ENCODE results near the gene MAEA. TPM values are rescaled to one million over a fixed set of nuclear protein-coding genes. Genes with fewer than 3 reads are reported as not detected.

Gene MAEA
- total RNA-seq, 1 donor from 2014 or later: 72.3 TPM

DNA sequence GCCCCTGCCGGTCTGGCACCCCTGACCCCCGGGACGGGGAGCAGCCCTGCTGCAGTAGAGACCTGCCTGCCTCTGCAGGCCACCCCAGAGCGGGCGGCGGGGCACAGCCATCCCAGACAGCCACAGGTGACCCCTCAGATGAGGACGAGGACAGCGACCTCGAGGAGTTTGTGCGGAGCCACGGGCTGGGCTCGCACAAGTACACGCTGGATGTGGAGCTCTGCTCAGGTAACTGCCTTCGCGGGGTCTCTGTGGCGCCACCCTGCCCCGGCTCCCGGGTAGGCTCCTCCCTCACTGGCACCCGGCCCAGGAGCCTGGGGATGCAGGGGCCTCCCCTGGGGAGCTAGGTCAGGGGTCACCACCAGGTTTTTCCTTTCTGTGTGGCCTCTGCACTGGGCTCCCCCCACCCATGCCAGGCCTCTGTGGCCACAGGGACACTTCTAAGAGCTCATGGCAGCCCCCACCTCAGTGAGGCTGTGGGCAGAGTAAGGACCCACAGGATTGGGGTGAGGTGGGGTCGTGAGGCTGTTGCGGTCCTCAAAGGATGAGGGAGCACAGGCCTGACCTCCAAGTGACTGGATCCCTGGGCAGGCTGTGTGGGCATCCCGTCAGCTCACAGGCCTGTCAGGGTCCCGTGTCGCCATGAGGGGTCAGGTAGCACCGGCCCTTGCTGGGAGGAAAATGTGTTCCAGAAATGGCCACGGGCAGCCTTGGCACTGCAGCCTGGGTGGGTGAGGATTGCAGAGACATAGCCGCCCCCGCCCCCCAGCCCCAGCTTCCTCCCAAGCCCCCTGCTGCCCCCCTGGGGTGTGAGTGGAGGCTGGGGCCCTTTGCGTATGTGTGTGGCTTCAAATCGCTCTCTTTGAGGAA, 63.7 kb downstream of the MAEA start:
- no peak overlapping the region for H3K4me3 ChIP-seq (ENCODE audit: low read depth, low read length)
- no peak for DNase-seq (ENCODE audit: low read depth)
- TF ChIP-seq, protein P1, sequence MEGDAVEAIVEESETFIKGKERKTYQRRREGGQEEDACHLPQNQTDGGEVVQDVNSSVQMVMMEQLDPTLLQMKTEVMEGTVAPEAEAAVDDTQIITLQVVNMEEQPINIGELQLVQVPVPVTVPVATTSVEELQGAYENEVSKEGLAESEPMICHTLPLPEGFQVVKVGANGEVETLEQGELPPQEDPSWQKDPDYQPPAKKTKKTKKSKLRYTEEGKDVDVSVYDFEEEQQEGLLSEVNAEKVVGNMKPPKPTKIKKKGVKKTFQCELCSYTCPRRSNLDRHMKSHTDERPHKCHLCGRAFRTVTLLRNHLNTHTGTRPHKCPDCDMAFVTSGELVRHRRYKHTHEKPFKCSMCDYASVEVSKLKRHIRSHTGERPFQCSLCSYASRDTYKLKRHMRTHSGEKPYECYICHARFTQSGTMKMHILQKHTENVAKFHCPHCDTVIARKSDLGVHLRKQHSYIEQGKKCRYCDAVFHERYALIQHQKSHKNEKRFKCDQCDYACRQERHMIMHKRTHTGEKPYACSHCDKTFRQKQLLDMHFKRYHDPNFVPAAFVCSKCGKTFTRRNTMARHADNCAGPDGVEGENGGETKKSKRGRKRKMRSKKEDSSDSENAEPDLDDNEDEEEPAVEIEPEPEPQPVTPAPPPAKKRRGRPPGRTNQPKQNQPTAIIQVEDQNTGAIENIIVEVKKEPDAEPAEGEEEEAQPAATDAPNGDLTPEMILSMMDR (conservative IDR thresholded peaks at IDR 0.05; ENCODE audit: low read depth, low read length): no peak

DNA sequence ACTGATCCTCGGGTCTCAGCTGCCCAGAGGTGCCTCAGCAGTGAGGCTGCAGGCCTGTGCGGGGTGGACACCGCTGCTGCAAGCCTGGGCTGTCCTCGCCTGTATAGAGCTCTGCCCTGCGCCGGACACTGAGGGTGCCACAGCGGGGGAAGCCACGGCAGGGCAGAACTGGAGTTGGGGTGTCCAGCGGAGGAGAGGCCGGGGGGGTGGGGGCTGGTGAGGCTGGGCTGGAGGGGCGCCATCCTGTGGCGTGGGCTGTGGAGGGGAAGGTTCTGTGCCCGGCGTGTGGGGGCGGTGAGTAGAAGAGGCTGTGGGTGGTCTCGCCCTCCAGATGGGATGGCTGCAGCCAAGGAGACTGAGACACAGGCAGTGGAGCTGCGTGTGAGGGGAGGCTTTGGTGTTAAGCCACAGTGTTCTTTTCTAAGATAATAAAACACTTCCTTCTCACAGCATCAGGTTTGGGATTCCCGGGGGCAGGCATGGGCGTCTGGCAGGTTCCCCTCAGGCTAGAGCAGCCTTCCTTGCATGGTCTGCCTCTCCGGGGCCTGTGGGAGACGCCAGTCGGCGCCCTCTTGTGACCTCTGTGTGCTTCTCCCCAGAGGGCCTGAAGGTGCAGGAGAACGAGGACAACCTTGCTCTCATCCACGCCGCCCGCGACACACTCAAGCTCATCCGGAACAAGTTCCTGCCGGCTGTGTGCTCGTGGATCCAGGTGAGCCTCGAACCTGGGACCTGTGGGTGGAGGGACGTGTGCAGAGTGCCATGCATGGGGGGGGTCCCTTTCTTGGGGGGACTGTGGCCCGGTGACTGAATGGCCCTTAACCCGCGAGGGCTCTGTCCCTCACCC, 64.7 kb downstream of the MAEA start:
- H3K4me3 ChIP-seq (ENCODE audit: low read depth, low read length): no peak overlapping the region
- TF ChIP-seq, protein P1 (conservative IDR thresholded peaks at IDR 0.05; ENCODE audit: low read depth, low read length): no peak
- no peak for DNase-seq (ENCODE audit: low read depth)

DNA sequence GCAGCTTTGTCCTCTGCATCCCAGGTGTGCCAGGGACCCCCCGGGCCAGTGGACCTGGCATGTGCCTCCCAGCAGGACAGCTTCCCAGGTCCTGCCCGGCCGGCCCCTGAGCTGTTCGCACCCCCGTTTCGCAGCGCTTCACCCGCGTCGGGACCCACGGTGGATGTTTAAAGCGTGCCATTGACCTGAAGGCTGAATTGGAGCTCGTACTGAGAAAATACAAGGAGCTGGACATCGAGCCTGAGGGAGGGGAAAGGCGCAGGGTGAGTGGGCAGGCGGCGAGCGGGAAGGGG, 65.2 kb downstream of the MAEA start:
- TF ChIP-seq, protein P1 (conservative IDR thresholded peaks at IDR 0.05; ENCODE audit: low read depth, low read length): no peak
- H3K4me3 ChIP-seq (ENCODE audit: low read depth, low read length): no peak overlapping the region
- DNase-seq (ENCODE audit: low read depth): no peak

DNA sequence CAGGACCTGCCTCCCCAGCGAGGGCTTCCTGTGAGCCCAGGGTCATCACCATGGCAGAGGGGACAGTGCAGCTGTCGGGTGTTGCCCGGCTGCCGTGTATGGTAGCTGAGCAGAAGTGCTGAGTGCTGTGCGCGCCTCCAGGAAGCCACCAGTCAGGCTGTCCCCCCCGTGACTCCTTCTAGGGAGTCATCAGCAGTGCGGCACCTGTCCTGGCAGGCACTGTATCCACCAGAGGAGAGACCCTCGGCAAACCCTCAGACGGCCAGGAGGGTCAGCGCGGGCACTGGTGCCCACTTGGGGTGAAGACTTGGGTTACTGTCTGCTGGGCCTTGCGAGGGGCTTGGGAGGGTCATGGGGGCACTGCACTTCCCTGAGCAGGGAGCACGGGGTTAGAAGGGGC, 65.7 kb downstream of the MAEA start:
- no peak overlapping the region for H3K4me3 ChIP-seq (ENCODE audit: low read depth, low read length)
- no peak for DNase-seq (ENCODE audit: low read depth)
- TF ChIP-seq, protein P1 (conservative IDR thresholded peaks at IDR 0.05; ENCODE audit: low read depth, low read length): no peak

DNA sequence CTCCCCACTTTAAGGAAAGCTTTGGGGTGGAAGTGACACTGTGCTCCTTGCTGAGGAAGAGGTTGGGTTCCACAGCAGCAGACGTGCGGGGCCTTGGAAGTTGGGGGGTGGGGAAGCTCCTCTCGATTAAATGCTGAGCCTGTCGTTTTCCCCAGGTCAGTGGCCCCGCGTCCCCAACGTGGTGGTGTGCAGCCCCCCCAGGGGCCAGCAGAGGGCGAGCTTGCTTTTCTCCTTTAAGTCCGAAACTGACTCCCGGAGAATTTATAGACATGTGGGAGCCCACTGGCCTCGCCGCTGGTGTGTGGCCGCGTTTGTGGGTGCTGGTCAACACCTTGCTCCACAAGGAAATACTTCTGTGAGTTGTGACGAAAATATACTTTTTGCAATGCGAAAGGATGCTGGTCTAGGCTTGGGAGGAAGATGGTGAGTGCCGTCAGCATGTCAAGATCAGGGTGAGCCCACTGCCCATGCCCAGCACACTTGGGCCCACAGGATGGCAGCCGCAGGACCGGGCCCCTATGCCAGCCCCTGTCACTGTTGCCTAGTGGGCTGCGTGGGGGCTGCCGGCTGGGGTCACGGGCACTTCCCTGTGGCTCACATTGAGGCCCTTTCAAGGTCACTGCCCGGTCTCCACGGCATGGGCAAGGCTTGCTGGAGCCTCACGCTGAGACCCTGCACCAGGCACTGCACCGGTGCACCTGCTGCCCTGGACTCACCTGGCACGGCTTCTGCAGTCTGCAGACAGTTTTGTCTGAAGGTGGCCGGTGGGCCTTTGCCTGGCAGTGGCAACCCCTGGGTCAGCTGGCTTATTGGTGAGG, 66.7 kb downstream of the MAEA start:
- DNase-seq (ENCODE audit: low read depth): no peak
- no peak overlapping the region for H3K4me3 ChIP-seq (ENCODE audit: low read depth, low read length)
- TF ChIP-seq, protein P1 (conservative IDR thresholded peaks at IDR 0.05; ENCODE audit: low read depth, low read length): peak; percentile 81

DNA sequence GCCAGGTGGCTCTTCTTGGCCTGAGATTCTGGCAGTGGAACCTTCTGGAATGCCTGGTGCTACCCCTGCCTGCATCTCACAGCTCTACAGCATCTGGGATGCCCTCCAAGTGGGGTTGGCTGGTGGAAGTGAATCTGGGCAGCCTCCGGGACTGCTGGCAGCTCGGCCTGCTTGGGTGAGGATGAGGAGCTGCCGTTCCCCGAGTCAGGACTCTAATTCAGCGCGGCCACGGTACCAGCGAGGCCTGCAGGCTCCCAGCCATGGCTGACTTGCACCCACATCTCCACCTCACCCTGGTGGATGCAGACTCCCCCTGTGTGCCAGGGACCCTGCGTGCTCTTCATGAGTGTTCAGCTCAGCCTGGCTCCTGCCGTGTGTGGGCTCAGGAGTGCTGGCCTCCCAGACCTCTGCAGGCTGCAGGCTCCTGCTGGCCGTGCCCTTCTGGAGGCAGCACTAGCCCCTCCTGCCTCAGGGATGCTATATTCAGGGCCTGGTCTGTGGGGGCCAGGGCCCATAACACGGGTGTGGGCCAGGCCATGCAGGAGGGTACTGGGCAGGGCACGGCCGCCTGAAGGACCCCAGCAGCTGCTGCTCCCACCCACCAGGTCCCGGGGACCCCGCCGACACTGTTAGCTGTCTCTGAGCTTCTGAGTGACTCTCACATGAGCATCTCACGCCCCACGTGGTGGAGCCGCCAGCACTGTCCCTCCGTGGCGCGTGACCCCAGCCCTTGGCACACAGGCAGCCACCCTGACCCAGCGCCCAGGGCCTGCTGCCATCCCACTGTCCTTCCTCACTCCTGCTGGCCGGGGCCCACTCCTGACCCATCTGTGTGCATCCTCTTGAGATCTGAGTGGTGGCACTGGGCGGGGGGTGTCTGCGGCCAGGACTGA, 67.9 kb downstream of the MAEA start:
- no peak overlapping the region for H3K4me3 ChIP-seq (ENCODE audit: low read depth, low read length)
- no peak for DNase-seq (ENCODE audit: low read depth)
- TF ChIP-seq, protein P1 (conservative IDR thresholded peaks at IDR 0.05; ENCODE audit: low read depth, low read length): no peak
